H9 (cell line): ENCODE data around the gene RASGRF2. TPM values are rescaled to one million over a fixed set of nuclear protein-coding genes. Genes with fewer than 3 reads are reported as not detected.
"Not testable (repeated sequence)": the region's sequence is repeated elsewhere in the genome, so short reads cannot be mapped to it uniquely, and the experiment has no call there.

Experiments
- DNase-seq: peaks from one replicate; pipeline ENCODE4 v3.0.0-alpha.2; 2017
- H2AFZ ChIP-seq: one replicate; pipeline ENCODE4 v1.6.1; 2013; ENCODE audit warnings: mild to moderate bottlenecking, low read length, control low read depth, moderate library complexity
- H2AK5ac ChIP-seq: 2 replicates; pipeline ENCODE4 v1.6.1; 2013; ENCODE audit warnings: low read length, control low read depth, mixed read lengths; ENCODE audit not compliant: insufficient read length
- H2BK120ac ChIP-seq: one replicate; pipeline ENCODE4 v1.6.1; 2013; ENCODE audit warnings: low read depth, mild to moderate bottlenecking, low read length, control low read depth, inconsistent platforms; ENCODE audit not compliant: poor library complexity, severe bottlenecking
- H2BK12ac ChIP-seq: 2 replicates; pipeline ENCODE4 v1.6.1; 2013; ENCODE audit warnings: low read length, control low read depth, mixed read lengths, low read depth; ENCODE audit not compliant: insufficient read length
- H2BK15ac ChIP-seq: 2 replicates; pipeline ENCODE4 v1.6.1; 2013; ENCODE audit warnings: low read depth, low read length, control low read depth
- H2BK20ac ChIP-seq: one replicate; pipeline ENCODE4 v1.6.1; 2013; ENCODE audit warnings: low read depth, mild to moderate bottlenecking, low read length, control low read depth, inconsistent platforms; ENCODE audit not compliant: poor library complexity, severe bottlenecking
- H2BK5ac ChIP-seq: 2 replicates; pipeline ENCODE4 v1.6.1; 2013; ENCODE audit warnings: low read length, control low read depth, mixed read lengths; ENCODE audit not compliant: insufficient read length
- H3K14ac ChIP-seq: 2 replicates; pipeline ENCODE4 v1.6.1; 2013; ENCODE audit warnings: low read length, control low read depth; ENCODE audit not compliant: insufficient read depth
- H3K18ac ChIP-seq: 2 replicates; pipeline ENCODE4 v1.6.1; 2013; ENCODE audit warnings: low read depth, mild to moderate bottlenecking, mixed read lengths, low read length, control low read depth; ENCODE audit not compliant: insufficient read length
- H3K23ac ChIP-seq: 2 replicates; pipeline ENCODE4 v1.6.1; 2013; ENCODE audit warnings: low read length, control low read depth, mixed read lengths, low read depth; ENCODE audit not compliant: insufficient read length
- H3K23me2 ChIP-seq: 2 replicates; pipeline ENCODE4 v1.6.1; 2013; ENCODE audit warnings: low read depth, mild to moderate bottlenecking, mixed read lengths, low read length, control low read depth; ENCODE audit not compliant: insufficient read length, poor library complexity, severe bottlenecking
- H3K27ac ChIP-seq: 2 replicates; pipeline ENCODE4 v1.5.1; 2013; ENCODE audit warnings: low read length, control low read depth, mixed read lengths, low read depth; ENCODE audit not compliant: insufficient read length
- H3K27me3 ChIP-seq: 2 replicates; pipeline ENCODE4 v1.6.1; 2013; ENCODE audit warnings: low read length, control low read depth, inconsistent platforms; ENCODE audit not compliant: insufficient read depth
- H3K4ac ChIP-seq: 2 replicates; pipeline ENCODE4 v1.6.1; 2013; ENCODE audit warnings: low read depth, mild to moderate bottlenecking, control low read depth, inconsistent platforms, low read length, moderate library complexity
- H3K4me1 ChIP-seq: 2 replicates; pipeline ENCODE4 v1.6.1; 2013; ENCODE audit warnings: low read length, control low read depth, inconsistent platforms; ENCODE audit not compliant: insufficient read depth
- H3K4me2 ChIP-seq: 2 replicates; pipeline ENCODE4 v1.6.1; 2013; ENCODE audit warnings: low read length, control low read depth, mixed read lengths; ENCODE audit not compliant: insufficient read length, insufficient read depth
- H3K56ac ChIP-seq: 2 replicates; pipeline ENCODE4 v1.6.1; 2013; ENCODE audit warnings: low read depth, mild to moderate bottlenecking, mixed read lengths, low read length, control low read depth; ENCODE audit not compliant: insufficient read length
- H3K79me1 ChIP-seq: 2 replicates; pipeline ENCODE4 v1.6.1; 2013; ENCODE audit warnings: low read depth, mild to moderate bottlenecking, moderate library complexity, low read length, control low read depth, inconsistent platforms; ENCODE audit not compliant: insufficient read depth, poor library complexity, severe bottlenecking
- H3K79me2 ChIP-seq: 2 replicates; pipeline ENCODE4 v1.6.1; 2013; ENCODE audit warnings: low read length, control low read depth, inconsistent platforms; ENCODE audit not compliant: insufficient read depth
- H3K9ac ChIP-seq: 2 replicates; pipeline ENCODE4 v1.6.1; 2013; ENCODE audit warnings: low read length, control low read depth, mixed read lengths; ENCODE audit not compliant: insufficient read length; ENCODE audit errors: extremely low read depth
- H3K9me3 ChIP-seq: one replicate; pipeline ENCODE4 v1.6.1; 2013; ENCODE audit warnings: low read depth, low read length, inconsistent platforms; ENCODE audit not compliant: control insufficient read depth
- H3T11ph ChIP-seq: one replicate; pipeline ENCODE4 v1.6.1; 2013; ENCODE audit warnings: mild to moderate bottlenecking, low read length, control low read depth, inconsistent platforms
- H4K20me1 ChIP-seq: one replicate; pipeline ENCODE4 v1.6.1; 2013; ENCODE audit not compliant: control insufficient read depth, insufficient read length, insufficient read depth
- H4K5ac ChIP-seq: 2 replicates; pipeline ENCODE4 v1.6.1; 2013; ENCODE audit warnings: low read depth, mild to moderate bottlenecking, mixed read lengths, low read length, control low read depth; ENCODE audit not compliant: insufficient read length
- H4K8ac ChIP-seq: replicated peaks from 2 replicates; pipeline ENCODE4 v1.6.1; 2013; ENCODE audit warnings: low read length, control low read depth, mixed read lengths, low read depth; ENCODE audit not compliant: insufficient read length
- H4K91ac ChIP-seq: 2 replicates; pipeline ENCODE4 v1.6.1; 2013; ENCODE audit warnings: low read depth, mild to moderate bottlenecking, moderate library complexity, mixed read lengths, low read length, control low read depth; ENCODE audit not compliant: insufficient read length
- H3K27ac Mint-ChIP-seq, 3 experiments: 2 replicates in 2 of 3; 3 replicates in 1 of 3; pipeline ENCODE4 v1.8.0; 2020 to 2021; ENCODE audit warnings: mixed read lengths in 3 of 3, mild to moderate bottlenecking in 1 of 3, moderate library complexity in 1 of 3
- H3K27me3 Mint-ChIP-seq: 2 replicates; pipeline ENCODE4 v1.8.0; 2021; ENCODE audit warnings: low read depth, mild to moderate bottlenecking, moderate library complexity, mixed read lengths
- H3K36me3 Mint-ChIP-seq, 3 experiments: 2 replicates in 2 of 3; 3 replicates in 1 of 3; pipeline ENCODE4 v1.8.0; 2020 to 2021; ENCODE audit warnings: low read depth in 3 of 3, mixed read lengths in 3 of 3; ENCODE audit not compliant: insufficient read depth in 1 of 3
- H3K4me1 Mint-ChIP-seq, 2 experiments: 2 replicates each; pipeline ENCODE4 v1.8.0; 2020; ENCODE audit warnings: mixed read lengths in 2 of 2
- H3K4me3 Mint-ChIP-seq, 2 experiments: 2 replicates in 1 of 2; 3 replicates in 1 of 2; pipeline ENCODE4 v1.8.0; 2020 to 2021; ENCODE audit warnings: mild to moderate bottlenecking in 2 of 2, mixed read lengths in 2 of 2, moderate library complexity in 1 of 2
- H3K9me3 Mint-ChIP-seq, 2 experiments: 2 replicates in 1 of 2; 3 replicates in 1 of 2; pipeline ENCODE4 v1.8.0; 2020; ENCODE audit warnings: mild to moderate bottlenecking in 2 of 2, mixed read lengths in 2 of 2, moderate library complexity in 1 of 2
- WGBS: extraction: QIAGEN DNeasy Blood & Tissue Kit; methylation state at CpG from one replicate; pipeline ENCODE4 v1.1.7; 2013; ENCODE audit warnings: missing lambda C conversion rate, low lambda C conversion rate, mixed read lengths; ENCODE audit not compliant: insufficient read length; ENCODE audit errors: extremely low coverage; 5-methylcytosine and 5-hydroxymethylcytosine counted together
- total RNA-seq: library from RNA; stranded (reverse); gene quantifications from 2 replicates; pipeline ENCODE4 v1.2.1, GENCODE V29; 2021
- TF ChIP-seq, protein P1 (sequence below): fragments of 200-600 bp; sonication (generic); conservative IDR thresholded peaks from 3 replicates; pipeline ENCODE4 v1.8.0; 2021; ENCODE audit warnings: antibody characterized with exemption, mild to moderate bottlenecking

The RASGRF2 gene
- total RNA-seq, 1 experiment from 2014 or later, result 13.5 TPM

DNA sequence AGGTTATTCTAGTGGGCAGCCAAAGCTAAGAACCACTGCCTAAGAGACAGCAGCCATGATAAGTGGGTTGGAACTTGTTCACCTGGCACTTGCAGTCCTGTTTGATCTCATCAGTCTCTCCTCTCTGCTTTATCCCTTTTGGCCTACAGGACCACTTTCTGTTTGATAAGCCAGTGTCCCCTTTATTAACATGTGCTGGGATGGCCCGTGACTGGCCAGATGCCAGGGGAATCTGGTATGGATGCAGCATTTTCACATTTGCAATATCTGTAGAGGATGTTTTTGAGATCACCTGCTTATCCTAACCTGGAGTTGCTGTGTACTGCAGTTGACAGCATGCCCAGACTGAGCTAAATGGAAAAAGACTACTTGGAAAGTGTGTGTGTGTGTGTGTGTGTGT is 296.6 kb downstream of the RASGRF2 start:
- Histone ChIP-seq H3K4me2 (no peak overlapping the region), H3K23ac (no peak overlapping the region), H3K18ac (no peak overlapping the region), H3K79me1 (peaks cover 13% of the 10 kb centered on the region), H4K5ac (no peak overlapping the region), H2BK120ac (no peak overlapping the region), H2BK5ac (no peak overlapping the region), H2BK12ac (no peak overlapping the region), H3K27me3 (no peaks in the 10 kb centered on the region), H3K14ac (no peak overlapping the region), H4K91ac (no peak overlapping the region), H4K8ac (no peak overlapping the region), H3K79me2 (no peaks in the 10 kb centered on the region; the same call in 1 of the 2 replicates), H3K4me1 (peaks cover 3% of the 10 kb centered on the region; the same call in 1 of the 2 replicates), H3K27ac (no peak overlapping the region), H2AFZ (no peak overlapping the region), H3K23me2 (no peaks in the 10 kb centered on the region), H3K9ac (no peak overlapping the region), H3K4ac (no peak overlapping the region), H2AK5ac (no peak overlapping the region), H3T11ph (no peak overlapping the region), H3K9me3 (no peaks in the 10 kb centered on the region), H2BK15ac (no peak overlapping the region), H4K20me1 (no peaks in the 10 kb centered on the region), H3K56ac (no peak overlapping the region), H2BK20ac (no peak overlapping the region)
- Mint-ChIP-seq H3K27me3 (no peaks in the 10 kb centered on the region; the same call in 1 of the 2 replicates), H3K27ac (no peak overlapping the region), H3K9me3 (peaks cover 10 to 11% of the 10 kb centered on the region in 2 experiments), H3K4me3 (no peak overlapping the region), H3K36me3 (peaks cover 22 to 32% (median 23%) of the 10 kb centered on the region in 3 experiments), H3K4me1 (peaks cover 12 to 28% of the 10 kb centered on the region in 2 experiments)
- DNase-seq, result no peak
- no CpG with 5 or more reads among the region's 1 CpG for WGBS
- TF ChIP-seq, protein P1, sequence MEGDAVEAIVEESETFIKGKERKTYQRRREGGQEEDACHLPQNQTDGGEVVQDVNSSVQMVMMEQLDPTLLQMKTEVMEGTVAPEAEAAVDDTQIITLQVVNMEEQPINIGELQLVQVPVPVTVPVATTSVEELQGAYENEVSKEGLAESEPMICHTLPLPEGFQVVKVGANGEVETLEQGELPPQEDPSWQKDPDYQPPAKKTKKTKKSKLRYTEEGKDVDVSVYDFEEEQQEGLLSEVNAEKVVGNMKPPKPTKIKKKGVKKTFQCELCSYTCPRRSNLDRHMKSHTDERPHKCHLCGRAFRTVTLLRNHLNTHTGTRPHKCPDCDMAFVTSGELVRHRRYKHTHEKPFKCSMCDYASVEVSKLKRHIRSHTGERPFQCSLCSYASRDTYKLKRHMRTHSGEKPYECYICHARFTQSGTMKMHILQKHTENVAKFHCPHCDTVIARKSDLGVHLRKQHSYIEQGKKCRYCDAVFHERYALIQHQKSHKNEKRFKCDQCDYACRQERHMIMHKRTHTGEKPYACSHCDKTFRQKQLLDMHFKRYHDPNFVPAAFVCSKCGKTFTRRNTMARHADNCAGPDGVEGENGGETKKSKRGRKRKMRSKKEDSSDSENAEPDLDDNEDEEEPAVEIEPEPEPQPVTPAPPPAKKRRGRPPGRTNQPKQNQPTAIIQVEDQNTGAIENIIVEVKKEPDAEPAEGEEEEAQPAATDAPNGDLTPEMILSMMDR, result no peak

DNA sequence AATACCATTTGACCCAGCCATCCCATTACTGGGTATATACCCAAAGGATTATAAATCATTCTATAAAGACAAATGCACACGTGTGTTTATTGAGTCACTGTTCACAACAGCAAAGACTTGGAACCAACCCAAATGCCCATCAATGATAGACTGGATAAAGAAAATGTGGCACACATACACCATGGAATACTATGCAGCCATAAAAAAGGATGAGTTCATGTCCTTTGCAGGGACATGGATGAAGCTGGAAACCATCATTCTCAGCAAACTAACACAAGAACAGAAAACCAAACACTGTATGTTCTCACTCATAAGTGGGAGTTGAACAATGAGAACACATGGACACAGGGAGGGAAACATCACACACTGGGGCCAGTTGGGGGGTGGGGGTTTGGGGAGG is 302.6 kb downstream of the RASGRF2 start:
- not testable (repeated sequence) for H2AFZ ChIP-seq, H3K4me3 Mint-ChIP-seq, H3K4ac ChIP-seq, DNase-seq, H4K20me1 ChIP-seq, H3K56ac ChIP-seq, H3K18ac ChIP-seq, H2BK12ac ChIP-seq, H2BK5ac ChIP-seq, H3K27me3 Mint-ChIP-seq, H2BK120ac ChIP-seq, H3K79me2 ChIP-seq, H3K14ac ChIP-seq, H4K91ac ChIP-seq, H2BK15ac ChIP-seq, H3T11ph ChIP-seq, H2BK20ac ChIP-seq, H4K8ac ChIP-seq, H3K27me3 ChIP-seq, H3K27ac ChIP-seq, H3K4me1 Mint-ChIP-seq, H3K9ac ChIP-seq, H3K4me2 ChIP-seq, H3K4me1 ChIP-seq, H3K23me2 ChIP-seq, H3K9me3 ChIP-seq, H2AK5ac ChIP-seq, H3K23ac ChIP-seq, H4K5ac ChIP-seq, H3K27ac Mint-ChIP-seq
- peaks cover 10% of the 10 kb centered on the region for H3K79me1 ChIP-seq
- no CpG with 5 or more reads among the region's 1 CpG for WGBS
- Mint-ChIP-seq H3K9me3 (peaks cover 25% of the 10 kb centered on the region in 2 experiments), H3K36me3 (peaks cover 29 to 37% (median 35%) of the 10 kb centered on the region in 3 experiments)
